Germinal center (tissue), 1 donor: ENCODE measurements around the gene CDH24.

Experiments used
- DNase-seq: peaks from one replicate; pipeline ENCODE4 v3.0.0; 2012; ENCODE audit warnings: mixed read lengths, low spot score

CDH24 gene

DNA sequence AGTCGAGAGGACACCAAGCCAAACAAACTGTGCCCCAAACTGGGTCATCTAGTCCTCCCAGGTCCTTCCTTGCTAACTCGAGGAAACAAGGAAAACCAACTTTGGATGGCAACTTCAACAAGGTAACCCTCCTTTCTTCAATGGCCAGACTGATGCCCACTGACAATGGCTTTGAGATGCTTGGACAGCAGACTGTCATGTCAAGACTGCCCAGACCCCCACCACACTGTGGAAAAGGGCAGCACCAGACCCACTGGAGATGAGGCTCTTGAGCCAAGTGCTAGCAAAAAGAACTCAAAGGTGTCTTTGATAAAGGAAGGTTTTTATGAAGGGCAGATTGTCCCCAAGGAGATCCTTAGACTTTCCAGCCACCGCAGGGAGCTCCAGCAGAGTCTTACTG is 9.0 kb upstream of the CDH24 start:
- no peak for DNase-seq

GRCh38 chr14:23063601-23064000 is 6.3 kb upstream of the CDH24 start:
- DNase-seq = no peak

DNA sequence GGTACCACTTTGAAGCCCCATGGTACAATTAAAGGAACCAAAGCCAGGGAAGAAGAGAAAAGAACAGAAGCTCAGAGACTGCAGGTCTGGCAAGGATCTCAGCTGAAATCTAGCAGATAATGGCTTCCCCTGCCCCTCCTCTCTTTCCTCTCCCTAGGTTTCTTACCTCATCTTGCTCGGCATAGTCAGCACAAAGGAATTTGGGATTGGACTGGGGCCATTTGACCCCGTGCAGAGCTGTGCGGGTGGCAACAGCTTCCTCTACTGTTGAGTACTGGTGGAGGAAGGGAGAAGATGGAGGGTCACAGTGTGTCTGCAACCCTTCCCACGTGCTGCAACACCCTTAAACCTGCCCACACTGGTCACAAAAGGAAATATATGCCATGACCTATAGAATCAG is 4.7 kb upstream of the CDH24 start:
- DNase-seq = no peak

GRCh38 chr14:23060536-23061260 is 3.4 kb upstream of the CDH24 start:
- DNase-seq = no peak

DNA sequence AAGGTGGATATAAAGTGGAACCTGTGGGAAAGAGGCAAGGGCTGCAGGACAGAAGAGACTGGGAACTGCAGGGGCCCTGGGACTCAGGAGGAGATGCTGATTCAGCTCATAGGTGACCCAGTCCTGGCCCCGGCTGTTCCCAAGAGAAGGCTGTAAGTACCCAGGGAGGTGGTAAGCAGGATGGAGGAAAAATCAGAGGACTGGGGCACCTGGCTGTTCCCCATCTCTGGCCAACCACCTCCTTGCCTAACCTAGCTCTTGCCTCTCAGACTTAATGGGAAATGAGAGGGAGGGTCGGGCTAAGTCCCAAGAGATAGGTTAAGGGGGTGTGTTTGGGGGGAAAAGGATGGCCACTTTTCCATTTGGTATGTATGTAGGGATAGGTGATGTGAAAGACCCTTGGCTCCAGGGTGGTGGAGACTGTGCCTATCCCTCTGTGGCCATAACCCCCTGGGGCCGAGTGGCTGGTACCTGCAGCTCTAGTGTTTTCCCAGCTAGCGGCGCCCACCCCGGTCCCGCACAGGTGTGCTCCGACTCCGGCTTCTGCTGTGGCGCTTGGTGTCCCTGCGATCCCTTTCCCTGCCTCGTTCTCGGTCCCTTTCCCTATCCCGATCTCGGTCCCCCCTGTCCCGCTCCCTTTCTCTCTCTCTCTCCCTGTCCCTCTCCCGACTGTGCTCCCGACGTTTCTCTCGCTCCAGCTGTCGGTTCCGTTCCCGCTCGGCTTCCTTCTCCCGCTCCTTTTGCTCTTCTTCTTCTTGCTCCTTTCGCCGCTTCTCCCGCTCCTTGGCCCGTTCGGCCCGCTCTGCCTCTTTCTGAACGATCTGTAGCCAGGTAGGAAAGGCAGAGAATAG is 1.6 kb upstream of the CDH24 start:
- DNase-seq = no peak

- peak; percentile 90 for DNase-seq
Observed at GRCh38 chr14:23057757-23058653, 685 bp upstream of the CDH24 start.

- DNase-seq = peak; percentile 88
Observed at GRCh38 chr14:23056145-23056955, 970 bp downstream of the CDH24 start.

GRCh38 chr14:23055621-23056144 is 1.6 kb downstream of the CDH24 start:
- no peak for DNase-seq

DNA sequence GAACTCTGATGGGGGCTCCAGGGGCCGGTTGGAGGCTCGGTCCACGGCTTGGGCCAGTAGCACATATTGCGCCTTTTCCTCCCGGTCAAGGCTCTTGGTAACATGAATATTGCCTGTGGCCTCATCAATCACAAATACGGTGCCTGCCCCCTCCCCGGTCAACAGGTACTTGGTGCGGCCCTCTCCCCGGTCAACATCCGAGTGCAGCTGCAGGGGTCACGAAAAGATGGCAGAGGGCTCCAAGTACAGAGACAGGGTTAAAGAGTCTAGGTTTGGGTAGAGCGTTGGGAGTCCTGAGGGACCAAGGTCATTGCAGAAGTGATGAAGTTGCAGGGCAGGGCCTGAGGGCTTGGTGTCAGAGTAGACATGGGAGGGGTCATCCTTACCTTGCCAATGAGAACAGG is 2.2 kb downstream of the CDH24 start:
- no peak for DNase-seq

GRCh38 chr14:23054000-23054811 is 3.1 kb downstream of the CDH24 start:
- DNase-seq = no peak

- DNase-seq = no peak
Observed at GRCh38 chr14:23053426-23053825, 3.9 kb downstream of the CDH24 start.

GRCh38 chr14:23052671-23053070 is 4.6 kb downstream of the CDH24 start:
- no peak for DNase-seq

GRCh38 chr14:23052182-23052623 is 5.1 kb downstream of the CDH24 start:
- DNase-seq = no peak

DNA sequence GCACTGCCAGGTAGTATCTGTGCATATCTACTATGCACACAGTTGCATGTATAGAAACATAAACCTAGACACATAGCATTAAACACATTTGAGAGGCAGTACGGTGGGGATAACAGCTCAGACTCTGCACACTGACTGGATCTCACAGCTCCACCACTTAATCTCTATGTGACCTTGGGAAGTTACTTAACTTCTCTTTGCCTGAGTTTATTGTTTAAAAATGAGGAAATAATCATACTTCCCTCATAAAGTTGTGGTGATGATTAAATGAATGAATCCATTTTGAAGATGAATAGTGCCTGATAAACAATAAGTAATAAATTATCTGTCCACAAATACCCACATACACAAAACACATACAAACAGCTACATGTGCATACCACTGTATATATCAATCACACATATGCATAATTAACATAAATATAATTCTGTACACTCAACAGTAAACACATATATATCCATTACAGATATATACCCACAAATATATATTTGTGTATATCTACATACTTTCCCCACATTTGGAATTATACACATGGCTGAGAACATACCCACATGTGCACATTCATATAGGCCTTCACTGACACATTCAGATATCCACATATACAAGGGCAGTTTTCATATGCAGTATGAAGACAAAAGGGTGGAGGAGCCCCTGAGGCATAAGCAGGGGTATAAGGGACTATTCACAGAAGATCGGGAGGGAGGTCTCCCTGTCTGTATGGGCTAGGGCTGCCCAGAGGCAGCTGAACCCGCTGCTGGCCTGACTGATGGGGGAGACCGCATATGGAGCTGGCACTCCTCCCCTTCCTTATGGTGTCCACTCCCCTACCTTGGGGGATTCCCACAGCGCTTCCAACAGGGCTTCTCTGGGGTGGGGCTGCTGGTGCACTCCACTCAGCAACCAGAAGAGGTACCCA is 5.9 kb downstream of the CDH24 start:
- DNase-seq = no peak

GRCh38 chr14:23049011-23049410 is 8.3 kb downstream of the CDH24 start:
- DNase-seq = no peak

DNA sequence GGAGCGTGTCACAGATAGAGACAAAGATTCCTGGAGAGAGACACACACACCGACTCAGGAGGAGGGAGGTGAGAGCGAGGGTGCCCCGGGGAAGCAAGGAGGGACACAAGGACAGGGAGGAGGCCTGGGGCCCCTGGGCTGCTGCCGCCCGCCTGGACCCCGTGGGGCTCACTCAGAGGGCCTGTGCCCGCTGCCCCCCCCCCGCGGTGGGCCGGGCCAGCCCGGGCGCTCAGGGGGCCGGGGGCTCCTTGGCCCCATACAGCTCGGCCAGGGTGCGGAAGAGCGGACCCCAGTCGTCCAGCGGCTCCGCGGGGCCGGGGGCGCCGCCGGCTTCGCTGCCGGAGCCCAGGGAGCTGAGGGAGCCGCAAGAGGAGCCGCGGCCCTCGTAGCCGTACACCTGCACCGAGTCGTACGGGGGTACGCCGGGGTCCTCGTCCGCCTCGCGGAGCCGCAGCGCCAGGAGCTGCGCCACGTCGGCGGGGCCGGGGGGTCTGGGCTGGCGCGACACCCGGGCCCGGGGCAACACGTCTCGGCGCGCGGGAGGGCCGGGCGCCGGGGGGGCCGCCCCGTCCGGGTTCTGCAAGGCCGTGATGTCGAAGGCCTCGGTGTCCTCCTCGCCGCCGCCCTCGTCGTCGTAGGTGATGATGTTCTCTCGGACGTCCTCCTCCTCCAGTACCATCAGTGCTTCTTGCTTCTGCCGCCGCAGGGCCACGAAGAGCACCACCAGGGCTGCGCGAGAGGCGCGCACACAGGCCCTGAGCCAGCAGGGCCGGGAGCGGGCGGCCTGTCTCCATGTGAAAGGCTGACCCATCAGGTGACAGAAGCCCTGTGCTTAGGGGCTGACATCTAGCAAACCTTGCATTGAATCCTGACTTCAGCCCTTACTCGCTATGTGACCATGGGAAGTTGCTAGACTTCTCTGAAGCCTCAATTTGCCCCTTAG is 9.3 kb downstream of the CDH24 start:
- DNase-seq = no peak

DNA sequence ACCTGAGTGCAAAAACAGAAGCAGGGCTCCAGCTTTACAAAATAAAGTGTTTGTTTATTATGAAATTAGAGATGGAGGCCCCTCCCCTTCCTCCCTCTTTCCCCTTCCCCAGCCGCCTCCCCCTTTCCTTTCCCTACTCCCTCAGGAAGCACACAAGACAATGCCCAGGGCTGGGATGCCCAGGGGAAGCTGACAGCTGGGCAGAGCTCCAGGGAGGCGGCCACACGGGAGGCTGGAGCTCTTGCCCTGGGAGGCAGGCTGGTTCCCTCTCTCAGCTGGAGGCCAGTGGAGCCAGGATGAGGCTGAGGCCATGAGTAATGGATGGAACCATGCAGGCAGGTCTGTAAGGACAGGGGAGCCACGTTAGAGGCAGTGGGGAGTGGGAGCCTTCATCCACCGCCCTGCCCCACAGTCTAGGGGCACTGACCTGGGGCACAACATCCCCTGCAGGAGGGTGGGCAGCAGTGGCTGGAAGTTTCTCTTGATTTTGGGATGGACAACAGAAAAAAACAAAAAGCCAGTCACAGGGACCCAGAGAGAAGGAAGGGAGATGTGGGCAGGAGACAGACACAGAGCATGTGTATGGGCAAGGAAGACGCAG is 10.2 kb downstream of the CDH24 start:
- no peak for DNase-seq
